PC-9 (cell line): ENCODE data around the gene LRRC46.

ENCODE experiments used
- CTCF ChIP-seq: fragments of 200-600 bp; sonication (generic); conservative IDR thresholded peaks from 2 replicates; pipeline ENCODE4 v1.6.1; 2017; ENCODE audit warnings: mixed run types, antibody characterized with exemption, mild to moderate bottlenecking, moderate library complexity
- EZH2 ChIP-seq: fragments of 200-600 bp; sonication (generic); IDR thresholded peaks from 2 replicates; pipeline ENCODE4 v1.8.0; 2017; ENCODE audit warnings: antibody characterized with exemption, low read depth

- TF ChIP-seq CTCF, result no peak
- no peak for TF ChIP-seq EZH2
These were observed 46.0 kb downstream of the LRRC46 start for GRCh38 chr17:47877368-47878034.
